Measurements from ENCODE around the gene MYO16.

MYO16 gene

GRCh38 chr13:109093998-109094397, 464.6 kb downstream of the MYO16 start:
- DNase-seq, result peak; percentile 45

- DNase-seq, result no peak
These were observed 465.7 kb downstream of the MYO16 start for GRCh38 chr13:109095126-109095525.

GRCh38 chr13:109096101-109096500, 466.7 kb downstream of the MYO16 start:
- no peak for DNase-seq

- no peak for DNase-seq
These were observed 471.4 kb downstream of the MYO16 start for GRCh38 chr13:109100705-109101304.

GRCh38 chr13:109101550-109102144, 472.2 kb downstream of the MYO16 start:
- DNase-seq, result no peak

- no peak for DNase-seq
These were observed 476.5 kb downstream of the MYO16 start for GRCh38 chr13:109105899-109106298.

GRCh38 chr13:109110159-109110558, 480.7 kb downstream of the MYO16 start:
- DNase-seq, result no peak

- DNase-seq, result no peak
These were observed 481.7 kb downstream of the MYO16 start for GRCh38 chr13:109111141-109111540.

- no peak for DNase-seq
These were observed 484.0 kb downstream of the MYO16 start for GRCh38 chr13:109113427-109113826.

GRCh38 chr13:109114162-109114561, 484.8 kb downstream of the MYO16 start:
- DNase-seq, result no peak

GRCh38 chr13:109114991-109115390, 485.6 kb downstream of the MYO16 start:
- no peak for DNase-seq

GRCh38 chr13:109118521-109118920, 489.1 kb downstream of the MYO16 start:
- no peak for DNase-seq

- no peak for DNase-seq
These were observed 490.5 kb downstream of the MYO16 start for GRCh38 chr13:109119896-109120295.

- no peak for DNase-seq
These were observed 492.4 kb downstream of the MYO16 start for GRCh38 chr13:109121826-109122225.

- DNase-seq, result no peak
These were observed 494.6 kb downstream of the MYO16 start for GRCh38 chr13:109123971-109124370.

GRCh38 chr13:109126178-109126577, 496.8 kb downstream of the MYO16 start:
- DNase-seq, result no peak

- no peak for DNase-seq
These were observed 497.7 kb downstream of the MYO16 start for GRCh38 chr13:109126891-109127641.

- no peak for DNase-seq
These were observed 498.7 kb downstream of the MYO16 start for GRCh38 chr13:109128121-109128520.

GRCh38 chr13:109130093-109130835, 500.9 kb downstream of the MYO16 start:
- DNase-seq, result no peak

GRCh38 chr13:109131698-109132257, 502.4 kb downstream of the MYO16 start:
- DNase-seq, result no peak

- no peak for DNase-seq
These were observed 505.6 kb downstream of the MYO16 start for GRCh38 chr13:109135018-109135417.

GRCh38 chr13:109136873-109137272, 507.5 kb downstream of the MYO16 start:
- DNase-seq, result no peak

GRCh38 chr13:109139346-109139745, 509.9 kb downstream of the MYO16 start:
- DNase-seq, result no peak
